HCT116 (cell line): ENCODE measurements around the gene KRT79. TPM values are rescaled to one million over a fixed set of nuclear protein-coding genes. Genes with fewer than 3 reads are reported as not detected.

Experiments used
- ATAC-seq: fragments of 200-7000 bp; cut with Tn5 transposase; 2 replicates; pipeline ENCODE4 v1.9.1; 2020; ENCODE audit warnings: mild to moderate bottlenecking, moderate library complexity
- BruUV-seq: library from RNA; stranded (reverse); fragments of 400-500 nt; replicated peaks from 2 replicates; lab custom pipeline; 2021; lab: Mats Ljungman, UMichigan
- CTCF ChIA-PET: fragments of 300-600 bp; sonication (Branson Sonifier 250); formaldehyde crosslinking; loops from one replicate; lab custom pipeline; 2021; ENCODE audit warnings: antibody characterized with exemption; lab: Charles Lee
- POLR2A ChIA-PET: fragments of 300-600, 350-600 bp; sonication (Branson Sonifier 250); formaldehyde crosslinking; loops from one replicate; lab custom pipeline; 2021; ENCODE audit warnings: antibody characterized with exemption; lab: Charles Lee
- RAD21 ChIA-PET, 2 experiments: fragments of 300-600 bp; sonication (Branson Sonifier 250); formaldehyde crosslinking; loops; one replicate each; lab custom pipeline; 2023; ENCODE audit warnings: low total read pairs in 2 of 2; ENCODE audit not compliant: uncharacterized antibody in 2 of 2, unreplicated experiment in 2 of 2, low non-redundant PET in 1 of 2; lab: Charles Lee
- DNase-seq: peaks from one replicate; pipeline ENCODE4 v3.0.0-alpha.2; 2010; ENCODE audit warnings: low read depth, low spot score
- H2AFZ ChIP-seq: fragments of 200-600 bp; shearing (Covaris generic), sonication (generic); 2 replicates; pipeline ENCODE4 v1.6.1; 2017; ENCODE audit warnings: low read depth, mixed run types, mixed read lengths, antibody characterized with exemption, low read length; ENCODE audit not compliant: poor library complexity, severe bottlenecking
- H3K27ac ChIP-seq: 2 replicates; pipeline ENCODE4 v1.5.1; 2012; ENCODE audit warnings: low read depth, low read length
- H3K27me3 ChIP-seq: fragments of 200-600 bp; sonication (generic); 2 replicates; pipeline ENCODE4 v1.6.1; 2016; ENCODE audit warnings: mixed run types, low read length, mixed read lengths; ENCODE audit not compliant: insufficient read depth
- H3K36me3 ChIP-seq, 2 experiments: fragments of 200-500 bp in 1 of 2; fragments of 200-600 bp in 1 of 2; sonication (Bioruptor generic) in 1 of 2; sonication (generic) in 1 of 2; 2 replicates each; pipeline versions ENCODE4 v1.5.1 to v1.6.1; 2014 to 2016; ENCODE audit warnings: low read length in 2 of 2, inconsistent platforms in 1 of 2, mixed read lengths in 1 of 2, mixed run types in 1 of 2; ENCODE audit not compliant: insufficient read depth in 2 of 2, control insufficient read depth in 1 of 2
- H3K4me1 ChIP-seq, 2 experiments: fragments of 200-600 bp in 1 of 2; sonication (generic) in 1 of 2; 2 replicates each; pipeline versions ENCODE4 v1.5.1 to v1.6.1; 2012 to 2017; ENCODE audit warnings: low read length in 2 of 2, inconsistent platforms in 1 of 2, mild to moderate bottlenecking in 1 of 2, mixed read lengths in 1 of 2, mixed run types in 1 of 2, moderate library complexity in 1 of 2; ENCODE audit not compliant: insufficient read depth in 2 of 2, control insufficient read depth in 1 of 2
- H3K4me2 ChIP-seq: fragments of 200-600 bp; sonication (generic); 2 replicates; pipeline ENCODE4 v1.6.1; 2017; ENCODE audit warnings: mixed run types, low read length, mixed read lengths
- H3K4me3 ChIP-seq, 2 experiments: fragments of 200-600 bp in 1 of 2; sonication (generic) in 1 of 2; replicated peaks in 1 of 2; 2 replicates each; pipeline ENCODE4 v1.5.1; 2011 to 2016; ENCODE audit warnings: low read length in 2 of 2, control low read depth in 1 of 2, low read depth in 1 of 2, mild to moderate bottlenecking in 1 of 2, mixed read lengths in 1 of 2, mixed run types in 1 of 2
- H3K79me2 ChIP-seq: fragments of 200-600 bp; sonication (generic); 2 replicates; pipeline ENCODE4 v1.6.1; 2017; ENCODE audit warnings: mild to moderate bottlenecking, mixed run types, low read length, moderate library complexity, mixed read lengths; ENCODE audit not compliant: insufficient read depth
- H3K9ac ChIP-seq: fragments of 200-600 bp; sonication (generic); 2 replicates; pipeline ENCODE4 v1.6.1; 2016; ENCODE audit warnings: low read length, mixed read lengths
- H3K9me2 ChIP-seq: fragments of 200-600 bp; sonication (generic), shearing (Covaris generic); 2 replicates; pipeline ENCODE4 v1.6.1; 2017; ENCODE audit warnings: mixed run types, mild to moderate bottlenecking, moderate library complexity; ENCODE audit not compliant: insufficient read depth
- H3K9me3 ChIP-seq, 2 experiments: fragments of 200-500 bp in 1 of 2; fragments of 200-600 bp in 1 of 2; sonication (Bioruptor generic) in 1 of 2; sonication (generic) in 1 of 2; 2 replicates each; pipeline ENCODE4 v1.6.1; 2014 to 2017; ENCODE audit warnings: low read length in 2 of 2, mixed read lengths in 2 of 2, inconsistent platforms in 1 of 2, low read depth in 1 of 2, mild to moderate bottlenecking in 1 of 2, mixed run types in 1 of 2, moderate library complexity in 1 of 2; ENCODE audit not compliant: control insufficient read depth in 1 of 2, insufficient read depth in 1 of 2
- H4K20me1 ChIP-seq: fragments of 200-600 bp; sonication (generic), shearing (Covaris generic); 2 replicates; pipeline ENCODE4 v1.6.1; 2017; ENCODE audit warnings: mixed run types, mild to moderate bottlenecking, moderate library complexity; ENCODE audit not compliant: insufficient read depth
- CBX3 ChIP-seq: IDR thresholded peaks from 2 replicates; pipeline ENCODE4 v1.6.1; 2012; ENCODE audit warnings: low read depth
- CEBPB ChIP-seq: IDR thresholded peaks from 2 replicates; pipeline ENCODE4 v1.6.1; 2012; ENCODE audit warnings: low read depth
- EGR1 ChIP-seq: IDR thresholded peaks from 2 replicates; pipeline ENCODE4 v1.6.1; 2012; ENCODE audit warnings: low read depth
- EZH2phosphoT487 ChIP-seq: fragments of 200-600 bp; IDR thresholded peaks from 2 replicates; pipeline ENCODE4 v1.6.1; 2018; ENCODE audit warnings: antibody characterized with exemption, borderline replicate concordance
- JUND ChIP-seq: IDR thresholded peaks from 2 replicates; pipeline ENCODE4 v1.6.1; 2012
- POLR2A ChIP-seq: IDR thresholded peaks from 2 replicates; pipeline ENCODE4 v1.7.0; 2011; ENCODE audit warnings: borderline replicate concordance; ENCODE audit not compliant: insufficient read depth, insufficient read length; ENCODE audit errors: extremely low read depth
- POLR2AphosphoS5 ChIP-seq: IDR thresholded peaks from 2 replicates; pipeline ENCODE4 v1.6.1; 2011; ENCODE audit warnings: mild to moderate bottlenecking, low read depth, low read length, moderate library complexity
- SIN3A ChIP-seq: IDR thresholded peaks from 2 replicates; pipeline ENCODE4 v1.6.1; 2012; ENCODE audit warnings: low read depth
- SP1 ChIP-seq: IDR thresholded peaks from 2 replicates; pipeline ENCODE4 v1.6.1; 2012; ENCODE audit warnings: low read depth
- SRF ChIP-seq: IDR thresholded peaks from 2 replicates; pipeline ENCODE4 v1.6.1; 2012; ENCODE audit warnings: low read depth
- YY1 ChIP-seq: IDR thresholded peaks from 2 replicates; pipeline ENCODE4 v1.6.1; 2011; ENCODE audit warnings: low read length, low read depth, moderate library complexity, mild to moderate bottlenecking; ENCODE audit not compliant: insufficient replicate concordance; ENCODE audit errors: extremely low read depth
- ZNF274 ChIP-seq: fragments of 200-500 bp; sonication (Bioruptor generic); IDR thresholded peaks from 2 replicates; pipeline ENCODE4 v1.6.1; 2014; ENCODE audit warnings: mild to moderate bottlenecking, low read depth, low read length, inconsistent platforms
- intact Hi-C: fragments of 100-400 bp; cut with micrococcal nuclease; formaldehyde crosslinking; loops from 2 replicates; pipeline ENCODE4 v1.10.0; 2022
- total RNA-seq: library from RNA; stranded (reverse); gene quantifications from one replicate; pipeline ENCODE4 v1.2.1, GENCODE V29; 2021; ENCODE audit not compliant: unreplicated experiment
- TF ChIP-seq, protein P1 (sequence below): IDR thresholded peaks from 2 replicates; pipeline ENCODE4 v1.6.1; 2012
- TF ChIP-seq, protein P2 (sequence below): IDR thresholded peaks from 2 replicates; pipeline ENCODE4 v1.6.1; 2012; ENCODE audit warnings: low read depth
- TF ChIP-seq, protein P3 (sequence below), 3 experiments: fragments of 200-600 bp in 1 of 3; sonication (generic) in 1 of 3; IDR thresholded peaks in 2 of 3; conservative IDR thresholded peaks in 1 of 3; 2 replicates each; pipeline ENCODE4 v1.5.1; 2012 to 2017; ENCODE audit warnings: low read depth in 2 of 3, low read length in 2 of 3, antibody characterized with exemption in 1 of 3, borderline replicate concordance in 1 of 3, control low read depth in 1 of 3, mild to moderate bottlenecking in 1 of 3, mixed read lengths in 1 of 3, mixed run types in 1 of 3, moderate library complexity in 1 of 3; ENCODE audit not compliant: insufficient read depth in 1 of 3
- TF ChIP-seq, protein P4 (sequence below): IDR thresholded peaks from 2 replicates; pipeline ENCODE4 v1.6.1; 2011; ENCODE audit warnings: mild to moderate bottlenecking, low read length, moderate library complexity; ENCODE audit not compliant: insufficient replicate concordance; ENCODE audit errors: extremely low read depth

Gene KRT79
- total RNA-seq, 1 experiment from 2014 or later: not detected

DNA sequence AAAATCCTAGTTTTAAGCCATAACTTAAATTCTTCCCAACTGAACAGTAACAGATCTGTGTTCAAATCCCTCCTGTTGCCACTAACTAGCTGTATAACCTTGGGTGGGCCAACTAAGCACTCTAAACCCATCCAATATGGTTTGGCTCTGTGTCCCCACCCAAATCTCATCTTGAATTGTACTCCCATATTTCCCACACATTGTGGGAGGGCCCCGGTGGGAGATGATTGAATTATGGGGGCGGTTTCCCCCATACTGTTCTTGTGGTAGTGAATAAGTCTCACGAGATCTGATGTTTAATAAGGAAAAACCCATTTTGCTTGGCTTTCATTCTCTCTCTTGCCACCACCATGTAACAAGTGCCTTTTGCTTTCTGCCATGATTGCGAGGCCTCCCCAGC, 18.9 kb downstream of the KRT79 start:
- intact Hi-C loops: no loop called here
- DNase-seq: no peak

More for the DNA sequence above, 18.9 kb downstream of the KRT79 start:
- Histone ChIP-seq H3K27me3 (0 out of 2 replicates have a peak, but pooled peaks cover 2% of the 10 kb centered on the region), H3K9ac (no peak overlapping the region), H3K9me2 (no peaks in the 10 kb centered on the region), H3K4me1 (no peaks in the 10 kb centered on the region), H3K4me3 (no peak overlapping the region), H3K9me3 (no peaks in the 10 kb centered on the region), H3K4me2 (no peak overlapping the region), H3K79me2 (no peaks in the 10 kb centered on the region), H3K27ac (no peak overlapping the region), H2AFZ (no peak overlapping the region), H3K36me3 (no peaks in the 10 kb centered on the region), H4K20me1 (no peaks in the 10 kb centered on the region)
- ChIA-PET CTCF (no interaction called here), POLR2A (no interaction called here), RAD21 (no interaction called here)
- no TSS peak for BruUV-seq
- no peak for ATAC-seq
- TF ChIP-seq POLR2A (no peak), CEBPB (no peak), ZNF274 (no peak), SP1 (no peak), YY1 (no peak), SIN3A (no peak), EGR1 (no peak), POLR2AphosphoS5 (no peak), EZH2phosphoT487 (no peak), CBX3 (no peak), JUND (no peak), SRF (no peak)
- TF ChIP-seq, protein P1, sequence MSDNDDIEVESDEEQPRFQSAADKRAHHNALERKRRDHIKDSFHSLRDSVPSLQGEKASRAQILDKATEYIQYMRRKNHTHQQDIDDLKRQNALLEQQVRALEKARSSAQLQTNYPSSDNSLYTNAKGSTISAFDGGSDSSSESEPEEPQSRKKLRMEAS: no peak
- TF ChIP-seq, protein P2, sequence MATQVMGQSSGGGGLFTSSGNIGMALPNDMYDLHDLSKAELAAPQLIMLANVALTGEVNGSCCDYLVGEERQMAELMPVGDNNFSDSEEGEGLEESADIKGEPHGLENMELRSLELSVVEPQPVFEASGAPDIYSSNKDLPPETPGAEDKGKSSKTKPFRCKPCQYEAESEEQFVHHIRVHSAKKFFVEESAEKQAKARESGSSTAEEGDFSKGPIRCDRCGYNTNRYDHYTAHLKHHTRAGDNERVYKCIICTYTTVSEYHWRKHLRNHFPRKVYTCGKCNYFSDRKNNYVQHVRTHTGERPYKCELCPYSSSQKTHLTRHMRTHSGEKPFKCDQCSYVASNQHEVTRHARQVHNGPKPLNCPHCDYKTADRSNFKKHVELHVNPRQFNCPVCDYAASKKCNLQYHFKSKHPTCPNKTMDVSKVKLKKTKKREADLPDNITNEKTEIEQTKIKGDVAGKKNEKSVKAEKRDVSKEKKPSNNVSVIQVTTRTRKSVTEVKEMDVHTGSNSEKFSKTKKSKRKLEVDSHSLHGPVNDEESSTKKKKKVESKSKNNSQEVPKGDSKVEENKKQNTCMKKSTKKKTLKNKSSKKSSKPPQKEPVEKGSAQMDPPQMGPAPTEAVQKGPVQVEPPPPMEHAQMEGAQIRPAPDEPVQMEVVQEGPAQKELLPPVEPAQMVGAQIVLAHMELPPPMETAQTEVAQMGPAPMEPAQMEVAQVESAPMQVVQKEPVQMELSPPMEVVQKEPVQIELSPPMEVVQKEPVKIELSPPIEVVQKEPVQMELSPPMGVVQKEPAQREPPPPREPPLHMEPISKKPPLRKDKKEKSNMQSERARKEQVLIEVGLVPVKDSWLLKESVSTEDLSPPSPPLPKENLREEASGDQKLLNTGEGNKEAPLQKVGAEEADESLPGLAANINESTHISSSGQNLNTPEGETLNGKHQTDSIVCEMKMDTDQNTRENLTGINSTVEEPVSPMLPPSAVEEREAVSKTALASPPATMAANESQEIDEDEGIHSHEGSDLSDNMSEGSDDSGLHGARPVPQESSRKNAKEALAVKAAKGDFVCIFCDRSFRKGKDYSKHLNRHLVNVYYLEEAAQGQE: no peak
- TF ChIP-seq, protein P3, sequence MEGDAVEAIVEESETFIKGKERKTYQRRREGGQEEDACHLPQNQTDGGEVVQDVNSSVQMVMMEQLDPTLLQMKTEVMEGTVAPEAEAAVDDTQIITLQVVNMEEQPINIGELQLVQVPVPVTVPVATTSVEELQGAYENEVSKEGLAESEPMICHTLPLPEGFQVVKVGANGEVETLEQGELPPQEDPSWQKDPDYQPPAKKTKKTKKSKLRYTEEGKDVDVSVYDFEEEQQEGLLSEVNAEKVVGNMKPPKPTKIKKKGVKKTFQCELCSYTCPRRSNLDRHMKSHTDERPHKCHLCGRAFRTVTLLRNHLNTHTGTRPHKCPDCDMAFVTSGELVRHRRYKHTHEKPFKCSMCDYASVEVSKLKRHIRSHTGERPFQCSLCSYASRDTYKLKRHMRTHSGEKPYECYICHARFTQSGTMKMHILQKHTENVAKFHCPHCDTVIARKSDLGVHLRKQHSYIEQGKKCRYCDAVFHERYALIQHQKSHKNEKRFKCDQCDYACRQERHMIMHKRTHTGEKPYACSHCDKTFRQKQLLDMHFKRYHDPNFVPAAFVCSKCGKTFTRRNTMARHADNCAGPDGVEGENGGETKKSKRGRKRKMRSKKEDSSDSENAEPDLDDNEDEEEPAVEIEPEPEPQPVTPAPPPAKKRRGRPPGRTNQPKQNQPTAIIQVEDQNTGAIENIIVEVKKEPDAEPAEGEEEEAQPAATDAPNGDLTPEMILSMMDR (IDR thresholded peaks at IDR 0.05 in 2 of 3, conservative IDR thresholded peaks at IDR 0.05 in 1 of 3; ENCODE audit: borderline replicate concordance in 1 of 3, insufficient read depth in 1 of 3, low read depth in 2 of 3, low read length in 2 of 3): no peak
- TF ChIP-seq, protein P4, sequence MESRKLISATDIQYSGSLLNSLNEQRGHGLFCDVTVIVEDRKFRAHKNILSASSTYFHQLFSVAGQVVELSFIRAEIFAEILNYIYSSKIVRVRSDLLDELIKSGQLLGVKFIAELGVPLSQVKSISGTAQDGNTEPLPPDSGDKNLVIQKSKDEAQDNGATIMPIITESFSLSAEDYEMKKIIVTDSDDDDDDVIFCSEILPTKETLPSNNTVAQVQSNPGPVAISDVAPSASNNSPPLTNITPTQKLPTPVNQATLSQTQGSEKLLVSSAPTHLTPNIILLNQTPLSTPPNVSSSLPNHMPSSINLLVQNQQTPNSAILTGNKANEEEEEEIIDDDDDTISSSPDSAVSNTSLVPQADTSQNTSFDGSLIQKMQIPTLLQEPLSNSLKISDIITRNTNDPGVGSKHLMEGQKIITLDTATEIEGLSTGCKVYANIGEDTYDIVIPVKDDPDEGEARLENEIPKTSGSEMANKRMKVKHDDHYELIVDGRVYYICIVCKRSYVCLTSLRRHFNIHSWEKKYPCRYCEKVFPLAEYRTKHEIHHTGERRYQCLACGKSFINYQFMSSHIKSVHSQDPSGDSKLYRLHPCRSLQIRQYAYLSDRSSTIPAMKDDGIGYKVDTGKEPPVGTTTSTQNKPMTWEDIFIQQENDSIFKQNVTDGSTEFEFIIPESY: no peak
